GM23248 (cell line): ENCODE results near the gene CRIP1. TPM values are rescaled to one million over a fixed set of nuclear protein-coding genes. Genes with fewer than 3 reads are reported as not detected.

Experiments used
- DNase-seq: peaks from one replicate; pipeline ENCODE4 v3.0.0-alpha.2; 2015
- H2AFZ ChIP-seq: fragments of 200-600 bp; sonication (generic); 2 replicates; pipeline ENCODE4 v1.6.1; 2016; ENCODE audit warnings: antibody characterized with exemption
- H3F3A ChIP-seq: fragments of 200-600 bp; sonication (generic); 2 replicates; pipeline ENCODE4 v1.6.1; 2016; ENCODE audit warnings: mild to moderate bottlenecking, antibody characterized with exemption, mixed run types; ENCODE audit not compliant: insufficient read depth
- H3K27ac ChIP-seq: fragments of 200-600 bp; sonication (generic); 2 replicates; pipeline ENCODE4 v1.5.1; 2016; ENCODE audit warnings: mild to moderate bottlenecking
- H3K27me3 ChIP-seq: fragments of 200-600 bp; sonication (generic); replicated peaks from 2 replicates; pipeline ENCODE4 v1.6.1; 2016; ENCODE audit warnings: mild to moderate bottlenecking; ENCODE audit not compliant: insufficient read depth
- H3K36me3 ChIP-seq: fragments of 200-600 bp; sonication (generic); 2 replicates; pipeline ENCODE4 v1.6.1; 2016; ENCODE audit warnings: low read depth, mild to moderate bottlenecking
- H3K4me1 ChIP-seq: fragments of 200-600 bp; sonication (generic); 2 replicates; pipeline ENCODE4 v1.6.1; 2016; ENCODE audit warnings: mild to moderate bottlenecking; ENCODE audit not compliant: insufficient read depth
- H3K4me2 ChIP-seq: fragments of 200-600 bp; sonication (generic); one replicate; pipeline ENCODE4 v1.6.1; 2016; ENCODE audit warnings: mild to moderate bottlenecking; ENCODE audit not compliant: unreplicated experiment
- H3K4me3 ChIP-seq: fragments of 200-600 bp; sonication (generic); 2 replicates; pipeline ENCODE4 v1.5.1; 2016; ENCODE audit warnings: mild to moderate bottlenecking
- H3K79me2 ChIP-seq: fragments of 200-600 bp; sonication (generic); 2 replicates; pipeline ENCODE4 v1.6.1; 2016; ENCODE audit warnings: mild to moderate bottlenecking; ENCODE audit not compliant: insufficient read depth
- H3K9ac ChIP-seq: fragments of 200-600 bp; sonication (generic); 2 replicates; pipeline ENCODE4 v1.6.1; 2016; ENCODE audit warnings: mild to moderate bottlenecking
- H3K9me2 ChIP-seq: fragments of 200-600 bp; sonication (generic); 2 replicates; pipeline ENCODE4 v1.6.1; 2016; ENCODE audit warnings: mixed run types, mild to moderate bottlenecking, moderate library complexity; ENCODE audit not compliant: insufficient read depth
- H3K9me3 ChIP-seq: fragments of 200-600 bp; sonication (generic); one replicate; pipeline ENCODE4 v1.6.1; 2017; ENCODE audit warnings: low read depth
- H4K20me1 ChIP-seq: fragments of 200-600 bp; sonication (generic); 2 replicates; pipeline ENCODE4 v1.6.0; 2016; ENCODE audit not compliant: insufficient read depth
- EZH2 ChIP-seq: fragments of 200-600 bp; sonication (generic); IDR thresholded peaks from 2 replicates; pipeline ENCODE4 v1.6.1; 2018; ENCODE audit warnings: antibody characterized with exemption, mild to moderate bottlenecking; ENCODE audit not compliant: insufficient read depth, poor library complexity, severe bottlenecking
- EZH2phosphoT487 ChIP-seq: fragments of 200-600 bp; sonication (generic); IDR thresholded peaks from 2 replicates; pipeline ENCODE4 v1.6.1; 2018; ENCODE audit warnings: antibody characterized with exemption, moderate library complexity, mild to moderate bottlenecking, low read depth; ENCODE audit not compliant: insufficient read depth
- WGBS, 2 experiments: methylation state at CpG; one replicate each; pipeline ENCODE4 v1.1.6; 2015 to 2017; ENCODE audit warnings: low lambda C conversion rate in 2 of 2, low coverage in 1 of 2; ENCODE audit errors: missing lambda C conversion rate in 2 of 2; 5-methylcytosine and 5-hydroxymethylcytosine counted together
- in situ Hi-C: fragments of 300-500 bp; cut with MboI; formaldehyde crosslinking; loops from 2 replicates; pipeline ENCODE4 v1.15.0; 2020
- polyA plus RNA-seq: library from polyadenylated mRNA; unstranded; fragments of >200 nt; fragmentation: Nextera tagmentation; extraction: Ambion mirVana; gene quantifications from 2 replicates; pipeline ENCODE4 v1.2.1, GENCODE V29; 2016
- total RNA-seq: library from RNA; depleted of rRNA; stranded (reverse); fragments of >200 nt; shearing (Covaris generic); gene quantifications from 2 replicates; pipeline ENCODE4 v1.2.3, GENCODE V29; 2014

The CRIP1 gene
- total and polyA plus RNA-seq, 2 experiments from 2014 or later: 12.3 to 32.7 TPM

DNA sequence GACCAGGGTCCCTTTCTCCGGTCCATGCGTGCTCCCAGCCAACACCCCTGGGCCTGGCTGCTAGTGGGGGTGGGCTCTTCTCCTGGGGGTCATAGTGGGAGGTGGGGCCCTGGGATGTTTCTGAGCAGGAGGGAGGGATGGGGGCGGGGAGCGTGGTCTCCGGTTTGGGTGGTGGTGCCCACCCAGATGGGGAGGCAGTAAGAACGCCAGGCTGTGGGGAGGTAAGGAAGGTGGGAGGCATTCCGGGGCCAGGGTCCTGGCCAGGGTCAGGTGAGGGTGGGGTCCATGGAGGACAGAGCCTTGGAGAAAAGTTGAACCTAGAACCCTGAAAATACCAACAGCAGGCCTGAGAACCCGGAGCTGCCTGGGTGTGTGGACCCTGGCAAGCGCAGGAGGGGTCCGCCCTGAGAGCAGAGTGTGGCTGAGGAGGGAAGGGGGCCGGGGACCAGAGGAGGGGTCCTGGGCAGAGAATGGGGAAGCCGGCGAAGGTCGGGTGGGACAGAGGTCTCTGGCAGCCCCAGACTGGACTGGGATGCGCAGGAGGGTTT lies 6.4 kb upstream of the CRIP1 start:
- Histone ChIP-seq H3K27me3 (no peaks in the 10 kb centered on the region), H2AFZ (no peak overlapping the region), H3K9me2 (no peaks in the 10 kb centered on the region), H3K4me3 (no peak overlapping the region), H3K4me1 (peaks cover 30% of the 10 kb centered on the region), H3F3A (no peaks in the 10 kb centered on the region), H3K9ac (peak overlapping the region; percentile 97), H3K4me2 (no peak overlapping the region), H3K9me3 (no peaks in the 10 kb centered on the region), H4K20me1 (no peaks in the 10 kb centered on the region), H3K27ac (peak overlapping the region; percentile 99), H3K36me3 (no peaks in the 10 kb centered on the region), H3K79me2 (peaks cover 10% of the 10 kb centered on the region)
- no peak for DNase-seq
- in situ Hi-C loops: no loop called here
- WGBS, 2 experiments: 33 to 49% methylated on average over 10 to 15 of the region's 15 CpGs
- TF ChIP-seq EZH2 (no peak), EZH2phosphoT487 (no peak)

DNA sequence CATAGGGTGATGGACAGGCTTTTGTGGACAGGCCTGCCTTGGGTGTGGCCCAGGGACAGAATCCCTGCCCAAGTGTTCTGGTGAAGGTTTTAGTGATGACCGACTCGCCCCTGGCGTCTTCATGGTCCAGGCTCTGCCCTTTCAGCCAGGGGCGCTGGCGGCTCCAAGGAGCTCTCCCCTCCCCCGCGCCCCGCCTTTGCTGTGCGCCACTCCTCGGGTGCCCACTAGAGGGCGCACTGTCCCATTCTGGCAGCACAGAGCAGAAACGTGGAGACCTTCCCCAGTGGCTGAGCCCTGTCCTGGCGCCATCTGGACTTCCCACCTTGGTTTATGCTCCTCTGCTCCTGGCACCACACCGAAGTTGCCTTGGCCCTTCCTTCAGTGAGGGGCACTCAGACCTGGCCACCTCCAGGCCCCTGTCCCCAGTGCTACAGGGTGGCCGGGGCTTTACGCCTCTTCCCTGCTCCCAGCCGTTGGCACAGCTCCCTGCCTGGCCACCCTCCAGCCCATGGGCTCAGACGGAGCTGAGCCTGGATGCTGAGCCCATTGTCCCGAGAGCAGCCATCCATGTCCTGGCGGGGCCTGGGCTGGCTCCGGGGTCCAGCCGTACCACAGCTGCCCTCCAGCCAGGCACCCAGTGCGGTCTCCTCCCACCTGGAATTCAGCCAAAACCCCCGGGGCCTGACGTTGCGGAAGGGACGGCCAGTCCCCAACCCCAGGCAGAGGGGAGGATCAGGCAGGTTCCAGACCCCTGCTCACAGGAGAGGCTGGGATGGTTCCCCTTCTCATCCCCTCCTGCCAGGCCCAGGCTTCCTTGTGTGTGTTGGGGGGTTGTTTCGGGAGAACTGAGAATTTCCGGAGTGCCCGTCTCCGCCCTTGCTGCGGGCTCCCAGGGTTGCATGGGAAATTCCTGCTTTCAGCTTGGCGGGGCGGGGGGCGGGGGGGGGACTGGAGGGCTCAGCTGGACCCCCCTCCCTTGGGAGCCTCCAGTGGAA lies 5.6 kb upstream of the CRIP1 start:
- TF ChIP-seq EZH2: no peak
- TF ChIP-seq EZH2phosphoT487: no peak
- Histone ChIP-seq H3K27ac (peak overlapping the region; percentile 99), H2AFZ (0 out of 2 replicates have a peak overlapping the region, but pooled peaks have one; percentile 4), H3K9ac (peak overlapping the region; percentile 97), H3K27me3 (no peaks in the 10 kb centered on the region), H3K4me3 (peak overlapping the region; percentile 62), H3K4me1 (peaks cover 30% of the 10 kb centered on the region), H3F3A (no peaks in the 10 kb centered on the region), H4K20me1 (no peaks in the 10 kb centered on the region), H3K79me2 (peaks cover 10% of the 10 kb centered on the region), H3K36me3 (no peaks in the 10 kb centered on the region), H3K9me3 (no peaks in the 10 kb centered on the region), H3K4me2 (peak overlapping the region; percentile 73), H3K9me2 (no peaks in the 10 kb centered on the region)
- in situ Hi-C loops: no loop called here
- DNase-seq: peak; percentile 92
- WGBS, 2 experiments: 1 to 3% methylated on average over 30 to 31 of the region's 35 CpGs

DNA sequence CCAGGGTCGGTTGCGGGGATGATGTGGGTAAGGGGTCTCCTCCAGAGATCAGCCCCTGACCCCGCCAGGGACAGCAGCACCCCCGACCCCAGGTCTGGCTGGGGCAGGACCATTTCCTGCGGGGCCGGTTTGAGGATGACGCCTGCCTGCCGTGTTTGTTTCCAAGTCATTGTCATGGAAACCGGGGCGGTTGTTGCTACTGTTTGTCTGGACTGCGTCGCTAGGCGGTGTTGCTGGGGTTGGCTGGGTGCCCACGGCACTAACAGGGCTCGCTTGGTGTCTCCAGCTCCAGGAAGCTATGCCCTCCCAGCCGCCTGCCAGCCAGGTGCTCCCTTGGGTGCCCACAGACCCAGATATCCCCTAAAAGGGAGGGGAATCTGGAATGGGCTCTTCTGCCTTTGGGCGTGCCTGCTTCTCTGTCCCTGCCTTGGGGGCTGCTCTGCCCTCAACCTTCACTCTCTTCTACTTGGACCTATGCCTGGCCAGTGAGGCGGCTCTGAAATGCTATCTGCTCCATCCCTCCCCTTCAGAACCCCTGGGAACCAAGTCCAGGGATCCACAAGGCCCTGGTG lies 4.7 kb upstream of the CRIP1 start:
- H3K27me3 ChIP-seq: peaks cover 7% of the 10 kb centered on the region; the same call in 1 of the 2 replicates
- peak overlapping the region; percentile 99 for H3K27ac ChIP-seq
- no peaks in the 10 kb centered on the region for H3K36me3 ChIP-seq
- H3K4me3 ChIP-seq: peak overlapping the region; percentile 62
- TF ChIP-seq EZH2phosphoT487: no peak
- no peak for TF ChIP-seq EZH2
- no peak overlapping the region for H2AFZ ChIP-seq
- H3K9me3 ChIP-seq: no peaks in the 10 kb centered on the region
- DNase-seq: peak; percentile 98
- 1 to 4% methylated on average over 9 to 16 of the region's 18 CpGs for WGBS, 2 experiments
- peak overlapping the region; percentile 73 for H3K4me2 ChIP-seq
- in situ Hi-C loops: no loop called here
- peaks cover 5% of the 10 kb centered on the region for H3K79me2 ChIP-seq
- H3K9me2 ChIP-seq: no peaks in the 10 kb centered on the region
- H3F3A ChIP-seq: no peaks in the 10 kb centered on the region
- H3K4me1 ChIP-seq: peaks cover 22% of the 10 kb centered on the region
- H3K9ac ChIP-seq: peak overlapping the region; percentile 97
- no peaks in the 10 kb centered on the region for H4K20me1 ChIP-seq

DNA sequence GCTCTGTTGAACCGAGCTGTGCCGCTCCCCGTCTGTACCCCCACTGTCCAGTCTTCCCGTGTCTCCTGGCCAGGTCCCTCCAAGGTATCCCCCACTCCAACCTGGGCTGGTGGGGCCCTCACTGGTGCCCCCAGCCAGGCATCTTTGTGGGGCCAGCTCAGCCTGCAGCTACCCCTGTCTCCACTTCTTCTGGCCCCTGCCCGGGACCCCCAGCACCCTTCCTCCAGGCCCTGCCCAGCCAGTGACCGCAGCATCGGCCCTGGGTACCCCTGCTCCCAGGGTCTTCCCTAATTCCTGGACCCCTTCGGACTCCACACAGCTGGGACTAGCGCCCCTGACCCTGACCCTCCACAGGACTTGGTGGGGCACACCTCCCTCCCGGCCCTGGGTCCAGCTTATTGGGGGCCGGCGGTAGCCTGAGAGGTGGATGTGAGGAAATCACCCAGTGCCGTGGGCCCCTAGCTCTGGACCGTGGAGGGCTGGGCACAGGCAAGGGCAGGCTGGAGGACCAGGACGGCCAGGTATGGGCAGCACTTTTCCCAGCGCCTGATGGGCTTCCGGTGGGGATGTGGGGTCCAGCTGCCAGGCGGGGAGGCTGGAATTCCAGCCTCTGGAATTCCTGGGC lies 4.1 kb upstream of the CRIP1 start:
- H3K4me3 ChIP-seq: no peak overlapping the region
- no peak for DNase-seq
- WGBS, 2 experiments: 73 to 76% methylated on average over 18 of the region's 18 CpGs

More for the DNA sequence above, 4.1 kb upstream of the CRIP1 start:
- H3F3A ChIP-seq: no peaks in the 10 kb centered on the region
- H3K9me2 ChIP-seq: no peaks in the 10 kb centered on the region
- H2AFZ ChIP-seq: no peak overlapping the region
- in situ Hi-C loops: no loop called here
- no peaks in the 10 kb centered on the region for H4K20me1 ChIP-seq
- peak overlapping the region; percentile 97 for H3K9ac ChIP-seq
- H3K27ac ChIP-seq: peak overlapping the region; percentile 99
- peaks cover 13% of the 10 kb centered on the region for H3K27me3 ChIP-seq
- no peak for TF ChIP-seq EZH2phosphoT487
- no peak for TF ChIP-seq EZH2
- no peaks in the 10 kb centered on the region for H3K36me3 ChIP-seq
- no peaks in the 10 kb centered on the region for H3K79me2 ChIP-seq
- no peaks in the 10 kb centered on the region for H3K9me3 ChIP-seq
- peaks cover 18% of the 10 kb centered on the region for H3K4me1 ChIP-seq
- peak overlapping the region; percentile 73 for H3K4me2 ChIP-seq
